OCI-M1 (cell line): ENCODE data around the gene ZFP14.
"Not testable (repeated sequence)": the region's sequence is repeated elsewhere in the genome, so short reads cannot be mapped to it uniquely, and the experiment has no call there.

Experiments
- DNase-seq: peaks from one replicate; lab custom pipeline; 2025; lab: John Stamatoyannopoulos, UW

Gene ZFP14

GRCh38 chr19:36330216-36330615, 48.8 kb downstream of the ZFP14 start:
- DNase-seq: no peak

- DNase-seq: not testable (repeated sequence)
Observed at GRCh38 chr19:36329534-36329933, 49.5 kb downstream of the ZFP14 start.

- DNase-seq: not testable (repeated sequence)
Observed at GRCh38 chr19:36326649-36327048, 52.4 kb downstream of the ZFP14 start.

GRCh38 chr19:36315164-36315563, 63.8 kb downstream of the ZFP14 start:
- not testable (repeated sequence) for DNase-seq

- not testable (repeated sequence) for DNase-seq
Observed at GRCh38 chr19:36314053-36314452, 64.9 kb downstream of the ZFP14 start.

GRCh38 chr19:36311098-36311760, 67.8 kb downstream of the ZFP14 start:
- DNase-seq: not testable (repeated sequence)

GRCh38 chr19:36310416-36310990, 68.5 kb downstream of the ZFP14 start:
- DNase-seq: not testable (repeated sequence)

GRCh38 chr19:36309759-36310158, 69.2 kb downstream of the ZFP14 start:
- DNase-seq: not testable (repeated sequence)

- not testable (repeated sequence) for DNase-seq
Observed at GRCh38 chr19:36309309-36309708, 69.7 kb downstream of the ZFP14 start.

- DNase-seq: not testable (repeated sequence)
Observed at GRCh38 chr19:36292317-36292716, 86.7 kb downstream of the ZFP14 start.
